ENCODE results near the gene RAB42. TPM values are rescaled to one million over a fixed set of nuclear protein-coding genes. Genes with fewer than 3 reads are reported as not detected.
"Not testable (repeated sequence)": the region's sequence is repeated elsewhere in the genome, so short reads cannot be mapped to it uniquely, and the experiment has no call there.

Gene RAB42
- total and polyA plus RNA-seq, 4 donors, result 3.2 to 9.2 (median 5.5) TPM

- Histone ChIP-seq H3K4me1 (ENCODE audit: control insufficient read depth, insufficient read depth, low read length) (peaks cover 25% of the 10 kb centered on the region), H3K27ac (ENCODE audit: low read depth, low read length) (peak overlapping the region; percentile 90)
- 0% methylated on average over 70 of the region's 75 CpGs for WGBS (ENCODE audit: insufficient coverage)
Observed at GRCh38 chr1:28581531-28582247, 10.4 kb upstream of the RAB42 start.

GRCh38 chr1:28582248-28582615, 9.8 kb upstream of the RAB42 start:
- Histone ChIP-seq H3K27ac (ENCODE audit: low read depth, low read length) (peak overlapping the region; percentile 90), H3K4me3 (ENCODE audit: low read depth, low read length) (peak overlapping the region; percentile 99), H3K9me3 (ENCODE audit: control insufficient read depth, insufficient read depth, low read length) (no peaks in the 10 kb centered on the region), H3K36me3 (ENCODE audit: control insufficient read depth, insufficient read depth, low read length) (peaks cover 20% of the 10 kb centered on the region), H3K27me3 (ENCODE audit: control insufficient read depth, insufficient read depth, low read length) (no peaks in the 10 kb centered on the region), H3K4me1 (ENCODE audit: control insufficient read depth, insufficient read depth, low read length) (peaks cover 25% of the 10 kb centered on the region)
- DNase-seq (ENCODE audit: low read depth in 4 of 6, low spot score in 6 of 6), result peak in 1 of 6 donors; percentile 30
- 3% methylated on average over 5 of the region's 10 CpGs for WGBS (ENCODE audit: insufficient coverage)

More at GRCh38 chr1:28581531-28582247, 10.4 kb upstream of the RAB42 start:
- Histone ChIP-seq H3K27me3 (ENCODE audit: control insufficient read depth, insufficient read depth, low read length) (no peaks in the 10 kb centered on the region), H3K4me3 (ENCODE audit: low read depth, low read length) (peak overlapping the region; percentile 99), H3K36me3 (ENCODE audit: control insufficient read depth, insufficient read depth, low read length) (peaks cover 25% of the 10 kb centered on the region), H3K9me3 (ENCODE audit: control insufficient read depth, insufficient read depth, low read length) (no peaks in the 10 kb centered on the region)
- peak; percentile 87 to 98 (median 90) for DNase-seq (ENCODE audit: low read depth in 4 of 6, low spot score in 6 of 6)

- H3K4me3 ChIP-seq (ENCODE audit: low read depth, low read length); H3K9me3 ChIP-seq (ENCODE audit: control insufficient read depth, insufficient read depth, low read length); H3K4me1 ChIP-seq (ENCODE audit: control insufficient read depth, insufficient read depth, low read length); H3K36me3 ChIP-seq (ENCODE audit: control insufficient read depth, insufficient read depth, low read length); H3K27ac ChIP-seq (ENCODE audit: low read depth, low read length); H3K27me3 ChIP-seq (ENCODE audit: control insufficient read depth, insufficient read depth, low read length); DNase-seq (ENCODE audit: low read depth in 4 of 6, low spot score in 6 of 6): not testable (repeated sequence)
- no CpG with 5 or more reads among the region's 19 CpGs for WGBS (ENCODE audit: insufficient coverage)
Observed at GRCh38 chr1:28586585-28587391, 5.3 kb upstream of the RAB42 start.

GRCh38 chr1:28592321-28593071, 431 bp downstream of the RAB42 start:
- WGBS (ENCODE audit: insufficient coverage), result 3% methylated on average over 81 of the region's 81 CpGs
- Histone ChIP-seq H3K27ac (ENCODE audit: low read depth, low read length) (no peak overlapping the region), H3K9me3 (ENCODE audit: control insufficient read depth, insufficient read depth, low read length) (no peaks in the 10 kb centered on the region), H3K36me3 (ENCODE audit: control insufficient read depth, insufficient read depth, low read length) (peaks cover 2% of the 10 kb centered on the region), H3K27me3 (ENCODE audit: control insufficient read depth, insufficient read depth, low read length) (no peaks in the 10 kb centered on the region), H3K4me3 (ENCODE audit: low read depth, low read length) (peak overlapping the region; percentile 43), H3K4me1 (ENCODE audit: control insufficient read depth, insufficient read depth, low read length) (peaks cover 14% of the 10 kb centered on the region)
- DNase-seq (ENCODE audit: low read depth in 4 of 6, low spot score in 6 of 6), result peak in 1 of 6 donors; percentile 14

GRCh38 chr1:28593988-28594356, 1.9 kb downstream of the RAB42 start:
- H3K9me3 ChIP-seq (ENCODE audit: control insufficient read depth, insufficient read depth, low read length); H3K4me3 ChIP-seq (ENCODE audit: low read depth, low read length); DNase-seq (ENCODE audit: low read depth in 4 of 6, low spot score in 6 of 6); H3K36me3 ChIP-seq (ENCODE audit: control insufficient read depth, insufficient read depth, low read length); H3K27ac ChIP-seq (ENCODE audit: low read depth, low read length); H3K27me3 ChIP-seq (ENCODE audit: control insufficient read depth, insufficient read depth, low read length): not testable (repeated sequence)
- WGBS (ENCODE audit: insufficient coverage), result 63% methylated on average over 2 of the region's 3 CpGs
- peaks cover 14% of the 10 kb centered on the region for H3K4me1 ChIP-seq (ENCODE audit: control insufficient read depth, insufficient read depth, low read length)

- WGBS (ENCODE audit: insufficient coverage), result 21% methylated on average over 3 of the region's 7 CpGs
- H3K4me1 ChIP-seq (ENCODE audit: control insufficient read depth, insufficient read depth, low read length), result peaks cover 14% of the 10 kb centered on the region
- H3K36me3 ChIP-seq (ENCODE audit: control insufficient read depth, insufficient read depth, low read length), result peaks cover 11% of the 10 kb centered on the region
- H3K9me3 ChIP-seq (ENCODE audit: control insufficient read depth, insufficient read depth, low read length); H3K27ac ChIP-seq (ENCODE audit: low read depth, low read length); H3K27me3 ChIP-seq (ENCODE audit: control insufficient read depth, insufficient read depth, low read length); H3K4me3 ChIP-seq (ENCODE audit: low read depth, low read length): not testable (repeated sequence)
- DNase-seq (ENCODE audit: low read depth in 4 of 6, low spot score in 6 of 6), result peak in 2 of 6 donors; percentile 65 to 79
Observed at GRCh38 chr1:28594686-28595411, 2.8 kb downstream of the RAB42 start.

GRCh38 chr1:28595412-28596191, 3.5 kb downstream of the RAB42 start:
- DNase-seq (ENCODE audit: low read depth in 4 of 6, low spot score in 6 of 6), result no peak
- no peak overlapping the region for H3K4me3 ChIP-seq (ENCODE audit: low read depth, low read length)
- H3K36me3 ChIP-seq (ENCODE audit: control insufficient read depth, insufficient read depth, low read length), result peaks cover 11% of the 10 kb centered on the region
- WGBS (ENCODE audit: insufficient coverage), result 94% methylated on average over 7 of the region's 10 CpGs
- H3K27ac ChIP-seq (ENCODE audit: low read depth, low read length), result no peak overlapping the region
- H3K9me3 ChIP-seq (ENCODE audit: control insufficient read depth, insufficient read depth, low read length), result no peaks in the 10 kb centered on the region
- H3K27me3 ChIP-seq (ENCODE audit: control insufficient read depth, insufficient read depth, low read length), result no peaks in the 10 kb centered on the region
- peaks cover 14% of the 10 kb centered on the region for H3K4me1 ChIP-seq (ENCODE audit: control insufficient read depth, insufficient read depth, low read length)

- WGBS (ENCODE audit: insufficient coverage), result 90% methylated on average over 2 of the region's 11 CpGs
- H3K27ac ChIP-seq (ENCODE audit: low read depth, low read length), result not testable (repeated sequence)
- peaks cover 11% of the 10 kb centered on the region for H3K36me3 ChIP-seq (ENCODE audit: control insufficient read depth, insufficient read depth, low read length)
Observed at GRCh38 chr1:28596276-28596675, 4.2 kb downstream of the RAB42 start.

More at GRCh38 chr1:28596276-28596675, 4.2 kb downstream of the RAB42 start:
- not testable (repeated sequence) for H3K9me3 ChIP-seq (ENCODE audit: control insufficient read depth, insufficient read depth, low read length); H3K4me3 ChIP-seq (ENCODE audit: low read depth, low read length); DNase-seq (ENCODE audit: low read depth in 4 of 6, low spot score in 6 of 6); H3K27me3 ChIP-seq (ENCODE audit: control insufficient read depth, insufficient read depth, low read length)
- H3K4me1 ChIP-seq (ENCODE audit: control insufficient read depth, insufficient read depth, low read length), result peaks cover 14% of the 10 kb centered on the region
